H9 (cell line): ENCODE results near the gene CYP2D6. TPM values are rescaled to one million over a fixed set of nuclear protein-coding genes. Genes with fewer than 3 reads are reported as not detected.

Experiments
- DNase-seq: peaks from one replicate; pipeline ENCODE4 v3.0.0-alpha.2; 2017
- H2AFZ ChIP-seq: one replicate; pipeline ENCODE4 v1.6.1; 2013; ENCODE audit warnings: mild to moderate bottlenecking, low read length, control low read depth, moderate library complexity
- H2AK5ac ChIP-seq: 2 replicates; pipeline ENCODE4 v1.6.1; 2013; ENCODE audit warnings: low read length, control low read depth, mixed read lengths; ENCODE audit not compliant: insufficient read length
- H2BK120ac ChIP-seq: one replicate; pipeline ENCODE4 v1.6.1; 2013; ENCODE audit warnings: low read depth, mild to moderate bottlenecking, low read length, control low read depth, inconsistent platforms; ENCODE audit not compliant: poor library complexity, severe bottlenecking
- H2BK12ac ChIP-seq: 2 replicates; pipeline ENCODE4 v1.6.1; 2013; ENCODE audit warnings: low read length, control low read depth, mixed read lengths, low read depth; ENCODE audit not compliant: insufficient read length
- H2BK15ac ChIP-seq: 2 replicates; pipeline ENCODE4 v1.6.1; 2013; ENCODE audit warnings: low read depth, low read length, control low read depth
- H2BK20ac ChIP-seq: one replicate; pipeline ENCODE4 v1.6.1; 2013; ENCODE audit warnings: low read depth, mild to moderate bottlenecking, low read length, control low read depth, inconsistent platforms; ENCODE audit not compliant: poor library complexity, severe bottlenecking
- H2BK5ac ChIP-seq: 2 replicates; pipeline ENCODE4 v1.6.1; 2013; ENCODE audit warnings: low read length, control low read depth, mixed read lengths; ENCODE audit not compliant: insufficient read length
- H3K14ac ChIP-seq: 2 replicates; pipeline ENCODE4 v1.6.1; 2013; ENCODE audit warnings: low read length, control low read depth; ENCODE audit not compliant: insufficient read depth
- H3K18ac ChIP-seq: 2 replicates; pipeline ENCODE4 v1.6.1; 2013; ENCODE audit warnings: low read depth, mild to moderate bottlenecking, mixed read lengths, low read length, control low read depth; ENCODE audit not compliant: insufficient read length
- H3K23ac ChIP-seq: 2 replicates; pipeline ENCODE4 v1.6.1; 2013; ENCODE audit warnings: low read length, control low read depth, mixed read lengths, low read depth; ENCODE audit not compliant: insufficient read length
- H3K23me2 ChIP-seq: 2 replicates; pipeline ENCODE4 v1.6.1; 2013; ENCODE audit warnings: low read depth, mild to moderate bottlenecking, mixed read lengths, low read length, control low read depth; ENCODE audit not compliant: insufficient read length, poor library complexity, severe bottlenecking
- H3K27ac ChIP-seq: 2 replicates; pipeline ENCODE4 v1.5.1; 2013; ENCODE audit warnings: low read length, control low read depth, mixed read lengths, low read depth; ENCODE audit not compliant: insufficient read length
- H3K27me3 ChIP-seq: 2 replicates; pipeline ENCODE4 v1.6.1; 2013; ENCODE audit warnings: low read length, control low read depth, inconsistent platforms; ENCODE audit not compliant: insufficient read depth
- H3K4ac ChIP-seq: 2 replicates; pipeline ENCODE4 v1.6.1; 2013; ENCODE audit warnings: low read depth, mild to moderate bottlenecking, control low read depth, inconsistent platforms, low read length, moderate library complexity
- H3K4me1 ChIP-seq: 2 replicates; pipeline ENCODE4 v1.6.1; 2013; ENCODE audit warnings: low read length, control low read depth, inconsistent platforms; ENCODE audit not compliant: insufficient read depth
- H3K4me2 ChIP-seq: 2 replicates; pipeline ENCODE4 v1.6.1; 2013; ENCODE audit warnings: low read length, control low read depth, mixed read lengths; ENCODE audit not compliant: insufficient read length, insufficient read depth
- H3K56ac ChIP-seq: 2 replicates; pipeline ENCODE4 v1.6.1; 2013; ENCODE audit warnings: low read depth, mild to moderate bottlenecking, mixed read lengths, low read length, control low read depth; ENCODE audit not compliant: insufficient read length
- H3K79me1 ChIP-seq: 2 replicates; pipeline ENCODE4 v1.6.1; 2013; ENCODE audit warnings: low read depth, mild to moderate bottlenecking, moderate library complexity, low read length, control low read depth, inconsistent platforms; ENCODE audit not compliant: insufficient read depth, poor library complexity, severe bottlenecking
- H3K79me2 ChIP-seq: 2 replicates; pipeline ENCODE4 v1.6.1; 2013; ENCODE audit warnings: low read length, control low read depth, inconsistent platforms; ENCODE audit not compliant: insufficient read depth
- H3K9ac ChIP-seq: 2 replicates; pipeline ENCODE4 v1.6.1; 2013; ENCODE audit warnings: low read length, control low read depth, mixed read lengths; ENCODE audit not compliant: insufficient read length; ENCODE audit errors: extremely low read depth
- H3K9me3 ChIP-seq: one replicate; pipeline ENCODE4 v1.6.1; 2013; ENCODE audit warnings: low read depth, low read length, inconsistent platforms; ENCODE audit not compliant: control insufficient read depth
- H3T11ph ChIP-seq: one replicate; pipeline ENCODE4 v1.6.1; 2013; ENCODE audit warnings: mild to moderate bottlenecking, low read length, control low read depth, inconsistent platforms
- H4K20me1 ChIP-seq: one replicate; pipeline ENCODE4 v1.6.1; 2013; ENCODE audit not compliant: control insufficient read depth, insufficient read length, insufficient read depth
- H4K5ac ChIP-seq: 2 replicates; pipeline ENCODE4 v1.6.1; 2013; ENCODE audit warnings: low read depth, mild to moderate bottlenecking, mixed read lengths, low read length, control low read depth; ENCODE audit not compliant: insufficient read length
- H4K8ac ChIP-seq: replicated peaks from 2 replicates; pipeline ENCODE4 v1.6.1; 2013; ENCODE audit warnings: low read length, control low read depth, mixed read lengths, low read depth; ENCODE audit not compliant: insufficient read length
- H4K91ac ChIP-seq: 2 replicates; pipeline ENCODE4 v1.6.1; 2013; ENCODE audit warnings: low read depth, mild to moderate bottlenecking, moderate library complexity, mixed read lengths, low read length, control low read depth; ENCODE audit not compliant: insufficient read length
- H3K27ac Mint-ChIP-seq, 3 experiments: 2 replicates in 2 of 3; 3 replicates in 1 of 3; pipeline ENCODE4 v1.8.0; 2020 to 2021; ENCODE audit warnings: mixed read lengths in 3 of 3, mild to moderate bottlenecking in 1 of 3, moderate library complexity in 1 of 3
- H3K27me3 Mint-ChIP-seq: 2 replicates; pipeline ENCODE4 v1.8.0; 2021; ENCODE audit warnings: low read depth, mild to moderate bottlenecking, moderate library complexity, mixed read lengths
- H3K36me3 Mint-ChIP-seq, 3 experiments: 2 replicates in 2 of 3; 3 replicates in 1 of 3; pipeline ENCODE4 v1.8.0; 2020 to 2021; ENCODE audit warnings: low read depth in 3 of 3, mixed read lengths in 3 of 3; ENCODE audit not compliant: insufficient read depth in 1 of 3
- H3K4me1 Mint-ChIP-seq, 2 experiments: 2 replicates each; pipeline ENCODE4 v1.8.0; 2020; ENCODE audit warnings: mixed read lengths in 2 of 2
- H3K4me3 Mint-ChIP-seq, 2 experiments: 2 replicates in 1 of 2; 3 replicates in 1 of 2; pipeline ENCODE4 v1.8.0; 2020 to 2021; ENCODE audit warnings: mild to moderate bottlenecking in 2 of 2, mixed read lengths in 2 of 2, moderate library complexity in 1 of 2
- H3K9me3 Mint-ChIP-seq, 2 experiments: 2 replicates in 1 of 2; 3 replicates in 1 of 2; pipeline ENCODE4 v1.8.0; 2020; ENCODE audit warnings: mild to moderate bottlenecking in 2 of 2, mixed read lengths in 2 of 2, moderate library complexity in 1 of 2
- WGBS: extraction: QIAGEN DNeasy Blood & Tissue Kit; methylation state at CpG from one replicate; pipeline ENCODE4 v1.1.7; 2013; ENCODE audit warnings: missing lambda C conversion rate, low lambda C conversion rate, mixed read lengths; ENCODE audit not compliant: insufficient read length; ENCODE audit errors: extremely low coverage; 5-methylcytosine and 5-hydroxymethylcytosine counted together
- total RNA-seq: library from RNA; stranded (reverse); gene quantifications from 2 replicates; pipeline ENCODE4 v1.2.1, GENCODE V29; 2021
- TF ChIP-seq, protein P1 (sequence below): fragments of 200-600 bp; sonication (generic); conservative IDR thresholded peaks from 3 replicates; pipeline ENCODE4 v1.8.0; 2021; ENCODE audit warnings: antibody characterized with exemption, mild to moderate bottlenecking

Gene CYP2D6
- total RNA-seq, 1 experiment from 2014 or later = 2.3 TPM

GRCh38 chr22:42138972-42139371, 8.4 kb upstream of the CYP2D6 start:
- no peak overlapping the region for H2AFZ ChIP-seq
- no peak overlapping the region for H3K4ac ChIP-seq
- H4K5ac ChIP-seq = no peak overlapping the region
- H3K23me2 ChIP-seq = no peaks in the 10 kb centered on the region
- H3K14ac ChIP-seq = no peak overlapping the region
- no peak for DNase-seq
- Mint-ChIP-seq H3K9me3 (peaks cover 0 to 3% of the 10 kb centered on the region in 2 experiments; a peak in 2 of 5 replicates), H3K36me3 (peaks cover 8 to 25% (median 21%) of the 10 kb centered on the region in 3 experiments), H3K4me3 (no peak overlapping the region), H3K27me3 (peaks cover 8% of the 10 kb centered on the region), H3K27ac (no peak overlapping the region; a peak in 1 of 7 replicates), H3K4me1 (no peaks in the 10 kb centered on the region)
- H3K27ac ChIP-seq = no peak overlapping the region
- H3K56ac ChIP-seq = no peak overlapping the region
- no peak overlapping the region for H4K8ac ChIP-seq
- no peaks in the 10 kb centered on the region for H3K4me1 ChIP-seq
- no peak overlapping the region for H2BK120ac ChIP-seq
- no peak overlapping the region for H3K18ac ChIP-seq
- H3K9ac ChIP-seq = no peak overlapping the region
- no CpG with 5 or more reads among the region's 2 CpGs for WGBS
- H3K23ac ChIP-seq = no peak overlapping the region
- no peaks in the 10 kb centered on the region for H3K27me3 ChIP-seq
- no peak overlapping the region for H2BK12ac ChIP-seq
- H4K20me1 ChIP-seq = no peaks in the 10 kb centered on the region
- no peak overlapping the region for H2BK15ac ChIP-seq
- H2BK5ac ChIP-seq = no peak overlapping the region
- no peak overlapping the region for H3K4me2 ChIP-seq
- H2BK20ac ChIP-seq = no peak overlapping the region
- H3T11ph ChIP-seq = no peak overlapping the region
- H4K91ac ChIP-seq = no peak overlapping the region
- H2AK5ac ChIP-seq = no peak overlapping the region
- no peaks in the 10 kb centered on the region for H3K79me2 ChIP-seq
- TF ChIP-seq, protein P1, sequence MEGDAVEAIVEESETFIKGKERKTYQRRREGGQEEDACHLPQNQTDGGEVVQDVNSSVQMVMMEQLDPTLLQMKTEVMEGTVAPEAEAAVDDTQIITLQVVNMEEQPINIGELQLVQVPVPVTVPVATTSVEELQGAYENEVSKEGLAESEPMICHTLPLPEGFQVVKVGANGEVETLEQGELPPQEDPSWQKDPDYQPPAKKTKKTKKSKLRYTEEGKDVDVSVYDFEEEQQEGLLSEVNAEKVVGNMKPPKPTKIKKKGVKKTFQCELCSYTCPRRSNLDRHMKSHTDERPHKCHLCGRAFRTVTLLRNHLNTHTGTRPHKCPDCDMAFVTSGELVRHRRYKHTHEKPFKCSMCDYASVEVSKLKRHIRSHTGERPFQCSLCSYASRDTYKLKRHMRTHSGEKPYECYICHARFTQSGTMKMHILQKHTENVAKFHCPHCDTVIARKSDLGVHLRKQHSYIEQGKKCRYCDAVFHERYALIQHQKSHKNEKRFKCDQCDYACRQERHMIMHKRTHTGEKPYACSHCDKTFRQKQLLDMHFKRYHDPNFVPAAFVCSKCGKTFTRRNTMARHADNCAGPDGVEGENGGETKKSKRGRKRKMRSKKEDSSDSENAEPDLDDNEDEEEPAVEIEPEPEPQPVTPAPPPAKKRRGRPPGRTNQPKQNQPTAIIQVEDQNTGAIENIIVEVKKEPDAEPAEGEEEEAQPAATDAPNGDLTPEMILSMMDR = no peak
- H3K9me3 ChIP-seq = no peaks in the 10 kb centered on the region
- H3K79me1 ChIP-seq = no peaks in the 10 kb centered on the region
